NB4 (cell line): Measurements from ENCODE around the gene STAT5B.

ENCODE experiments used
- POLR2A ChIP-seq: IDR thresholded peaks from 2 replicates; pipeline ENCODE4 v1.6.1; 2011; ENCODE audit warnings: mild to moderate bottlenecking; ENCODE audit not compliant: insufficient read length; ENCODE audit errors: extremely low read depth
- TF ChIP-seq, protein P1 (sequence below): IDR thresholded peaks from one replicate; pipeline ENCODE4 v1.5.1; 2012; ENCODE audit warnings: low read depth, low read length
- TF ChIP-seq, protein P2 (sequence below): IDR thresholded peaks from 2 replicates; pipeline ENCODE4 v1.6.1; 2011; ENCODE audit warnings: low read depth, low read length

DNA sequence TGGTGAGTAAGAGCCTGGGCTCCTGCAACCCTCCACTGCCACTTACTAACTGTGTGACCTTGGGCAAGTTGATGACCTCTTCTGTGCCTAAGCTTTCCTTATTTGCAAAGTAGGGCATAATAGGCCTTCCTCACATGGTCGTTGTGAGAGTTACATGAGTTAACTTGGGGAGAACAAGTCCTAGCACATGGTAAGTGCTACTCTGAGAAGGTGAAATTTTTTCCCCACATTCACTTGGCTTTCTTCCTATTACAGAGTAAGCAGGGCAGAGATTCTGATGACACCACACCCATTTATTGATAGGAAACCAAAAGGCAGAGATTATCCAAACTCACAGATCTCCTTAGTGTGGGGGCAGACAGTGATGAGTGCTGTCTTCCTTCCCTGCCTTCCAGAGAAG is 96.9 kb downstream of the STAT5B start:
- TF ChIP-seq, protein P1, sequence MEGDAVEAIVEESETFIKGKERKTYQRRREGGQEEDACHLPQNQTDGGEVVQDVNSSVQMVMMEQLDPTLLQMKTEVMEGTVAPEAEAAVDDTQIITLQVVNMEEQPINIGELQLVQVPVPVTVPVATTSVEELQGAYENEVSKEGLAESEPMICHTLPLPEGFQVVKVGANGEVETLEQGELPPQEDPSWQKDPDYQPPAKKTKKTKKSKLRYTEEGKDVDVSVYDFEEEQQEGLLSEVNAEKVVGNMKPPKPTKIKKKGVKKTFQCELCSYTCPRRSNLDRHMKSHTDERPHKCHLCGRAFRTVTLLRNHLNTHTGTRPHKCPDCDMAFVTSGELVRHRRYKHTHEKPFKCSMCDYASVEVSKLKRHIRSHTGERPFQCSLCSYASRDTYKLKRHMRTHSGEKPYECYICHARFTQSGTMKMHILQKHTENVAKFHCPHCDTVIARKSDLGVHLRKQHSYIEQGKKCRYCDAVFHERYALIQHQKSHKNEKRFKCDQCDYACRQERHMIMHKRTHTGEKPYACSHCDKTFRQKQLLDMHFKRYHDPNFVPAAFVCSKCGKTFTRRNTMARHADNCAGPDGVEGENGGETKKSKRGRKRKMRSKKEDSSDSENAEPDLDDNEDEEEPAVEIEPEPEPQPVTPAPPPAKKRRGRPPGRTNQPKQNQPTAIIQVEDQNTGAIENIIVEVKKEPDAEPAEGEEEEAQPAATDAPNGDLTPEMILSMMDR: no peak
- no peak for TF ChIP-seq POLR2A
- TF ChIP-seq, protein P2, sequence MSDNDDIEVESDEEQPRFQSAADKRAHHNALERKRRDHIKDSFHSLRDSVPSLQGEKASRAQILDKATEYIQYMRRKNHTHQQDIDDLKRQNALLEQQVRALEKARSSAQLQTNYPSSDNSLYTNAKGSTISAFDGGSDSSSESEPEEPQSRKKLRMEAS: no peak
